Psoas muscle (tissue), 8 donors: ENCODE results near the gene ZBTB43. TPM values are rescaled to one million over a fixed set of nuclear protein-coding genes. Genes with fewer than 3 reads are reported as not detected.

Source experiments
- ATAC-seq, 4 donors: fragments of 200-7000 bp; cut with Tn5 transposase; one replicate each; pipeline ENCODE4 v1.9.1; 2020; ENCODE audit warnings: moderate library complexity in 3 of 4, mild to moderate bottlenecking in 2 of 4
- DNase-seq, 2 donors: peaks; one replicate each; pipeline ENCODE4 v3.0.0-alpha.2; 2020
- H3K27ac ChIP-seq: fragments of 200-600 bp; one replicate; pipeline ENCODE4 v1.8.0; 2022
- H3K27me3 ChIP-seq, 3 donors: fragments of 200-600 bp in 1 of 3; one replicate each; pipeline versions ENCODE4 v1.6.1 to v1.8.0; 2013 to 2022; ENCODE audit warnings: low read length in 2 of 3, mild to moderate bottlenecking in 2 of 3, moderate library complexity in 1 of 3; ENCODE audit not compliant: insufficient read depth in 3 of 3
- H3K36me3 ChIP-seq, 2 donors: fragments of 200-600 bp in 1 of 2; one replicate each; pipeline versions ENCODE4 v1.6.1 to v1.8.0; 2013 to 2022; ENCODE audit warnings: low read depth in 1 of 2, mild to moderate bottlenecking in 1 of 2, moderate library complexity in 1 of 2; ENCODE audit not compliant: insufficient read depth in 1 of 2
- H3K4me1 ChIP-seq: fragments of 200-600 bp; one replicate; pipeline ENCODE4 v1.8.0; 2022
- H3K4me3 ChIP-seq: fragments of 200-600 bp; one replicate; pipeline ENCODE4 v1.8.0; 2022; ENCODE audit warnings: mild to moderate bottlenecking
- H3K9me3 ChIP-seq: fragments of 200-600 bp; one replicate; pipeline ENCODE4 v1.8.0; 2022
- WGBS, 3 donors: extraction: QIAGEN DNeasy Blood & Tissue Kit; methylation state at CpG; one replicate each; pipeline versions ENCODE4 v1.1.6 to v1.1.7; 2013; 5-methylcytosine and 5-hydroxymethylcytosine counted together
- intact Hi-C, 2 donors: fragments of 100-400 bp; cut with DNase I; formaldehyde crosslinking; loops; one replicate each; pipeline versions ENCODE4 v1.11.0 to v1.14.2; 2022
- polyA plus RNA-seq, 3 donors: library from polyadenylated mRNA; stranded (reverse); fragments of 200-250 nt; gene quantifications; one replicate each; pipeline ENCODE4 v1.2.3, GENCODE V29; 2013
- total RNA-seq, 4 donors: library from RNA; stranded (reverse); fragmentation: NEBNext Ultra II Directional in 2 of 4; extraction: Animal tissue kit (Norgen Biotek cat#: 25700) in 2 of 4; gene quantifications; one replicate each; pipeline versions ENCODE4 v1.2.1 to v1.2.4, GENCODE V29; 2021 to 2023
- TF ChIP-seq, protein P1 (sequence below): fragments of 200-600 bp; IDR thresholded peaks from one replicate; pipeline ENCODE4 v1.8.0; 2022; ENCODE audit warnings: antibody characterized with exemption
- donor health status: healthy with polysubstance abuse.
- donor health status: DM: no; HTN: no; CAD: no; lungs with moderate emphysema.
- donor health status: Bipolar disorder and iron deficiency.
- donor health status: healthy.
- donor health status: DM: yes; HTN: yes; CAD: no.
- donor health status: DM: no; HTN: no; CAD: no.
- donor health status: DM: no; HTN: no; CAD: no.
- donor health status: DM: yes; HTN: yes; CAD: no.

ZBTB43 gene
- total and polyA plus RNA-seq, 7 donors = 19.5 to 98.3 (median 48.2) TPM

- 46 to 54% (median 52%) methylated on average over 7 of the region's 7 CpGs for WGBS, 3 donors
- ATAC-seq = no peak
- intact Hi-C loops = no loop called here
Measured at GRCh38 chr9:126854734-126855133, 49.9 kb downstream of the ZBTB43 start.

DNA sequence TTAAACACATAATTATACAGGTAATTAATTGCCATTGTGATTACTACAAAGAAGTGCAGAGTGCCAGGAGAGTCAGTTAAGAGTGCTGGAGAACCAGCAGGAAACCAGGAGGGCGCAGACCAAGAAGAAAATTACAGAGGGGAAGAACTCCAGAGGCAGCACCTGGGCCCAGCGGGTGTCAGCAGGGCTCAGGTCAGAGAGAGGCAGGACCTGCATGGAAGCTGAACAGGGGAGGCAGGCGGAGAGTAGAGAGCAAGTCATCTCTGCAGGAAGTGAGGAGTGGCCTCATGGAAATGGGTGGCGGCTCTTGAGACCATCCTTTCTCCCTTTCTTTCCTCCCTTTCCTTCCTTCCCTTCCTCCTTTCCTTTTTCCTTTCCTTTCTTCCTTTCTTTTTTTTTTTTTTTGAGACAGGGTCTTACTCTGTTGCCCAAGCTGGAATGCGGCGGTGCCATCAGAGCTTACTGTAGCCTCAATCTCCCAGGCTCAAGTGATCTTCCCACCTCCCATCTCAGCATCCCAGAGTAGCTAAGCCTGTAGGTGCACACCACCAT lies 51.6 kb downstream of the ZBTB43 start:
- Histone ChIP-seq H3K9me3 (no peaks in the 10 kb centered on the region), H3K36me3 (no peaks in the 10 kb centered on the region), H3K4me1 (peaks cover 8% of the 10 kb centered on the region), H3K4me3 (no peak overlapping the region), H3K27me3 (no peaks in the 10 kb centered on the region), H3K27ac (no peak overlapping the region)
- DNase-seq (no peak), ATAC-seq (no peak)
- WGBS, 3 donors = 75 to 89% (median 86%) methylated on average over 6 of the region's 6 CpGs
- TF ChIP-seq, protein P1, sequence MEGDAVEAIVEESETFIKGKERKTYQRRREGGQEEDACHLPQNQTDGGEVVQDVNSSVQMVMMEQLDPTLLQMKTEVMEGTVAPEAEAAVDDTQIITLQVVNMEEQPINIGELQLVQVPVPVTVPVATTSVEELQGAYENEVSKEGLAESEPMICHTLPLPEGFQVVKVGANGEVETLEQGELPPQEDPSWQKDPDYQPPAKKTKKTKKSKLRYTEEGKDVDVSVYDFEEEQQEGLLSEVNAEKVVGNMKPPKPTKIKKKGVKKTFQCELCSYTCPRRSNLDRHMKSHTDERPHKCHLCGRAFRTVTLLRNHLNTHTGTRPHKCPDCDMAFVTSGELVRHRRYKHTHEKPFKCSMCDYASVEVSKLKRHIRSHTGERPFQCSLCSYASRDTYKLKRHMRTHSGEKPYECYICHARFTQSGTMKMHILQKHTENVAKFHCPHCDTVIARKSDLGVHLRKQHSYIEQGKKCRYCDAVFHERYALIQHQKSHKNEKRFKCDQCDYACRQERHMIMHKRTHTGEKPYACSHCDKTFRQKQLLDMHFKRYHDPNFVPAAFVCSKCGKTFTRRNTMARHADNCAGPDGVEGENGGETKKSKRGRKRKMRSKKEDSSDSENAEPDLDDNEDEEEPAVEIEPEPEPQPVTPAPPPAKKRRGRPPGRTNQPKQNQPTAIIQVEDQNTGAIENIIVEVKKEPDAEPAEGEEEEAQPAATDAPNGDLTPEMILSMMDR = no peak
- intact Hi-C loops = no loop called here

More at GRCh38 chr9:126854734-126855133, 49.9 kb downstream of the ZBTB43 start:
- TF ChIP-seq, protein P1 = no peak
- no peak for DNase-seq
- Histone ChIP-seq H3K9me3 (no peaks in the 10 kb centered on the region), H3K4me1 (peaks cover 5% of the 10 kb centered on the region), H3K36me3 (no peaks in the 10 kb centered on the region), H3K4me3 (no peak overlapping the region), H3K27ac (no peak overlapping the region), H3K27me3 (no peaks in the 10 kb centered on the region)

DNA sequence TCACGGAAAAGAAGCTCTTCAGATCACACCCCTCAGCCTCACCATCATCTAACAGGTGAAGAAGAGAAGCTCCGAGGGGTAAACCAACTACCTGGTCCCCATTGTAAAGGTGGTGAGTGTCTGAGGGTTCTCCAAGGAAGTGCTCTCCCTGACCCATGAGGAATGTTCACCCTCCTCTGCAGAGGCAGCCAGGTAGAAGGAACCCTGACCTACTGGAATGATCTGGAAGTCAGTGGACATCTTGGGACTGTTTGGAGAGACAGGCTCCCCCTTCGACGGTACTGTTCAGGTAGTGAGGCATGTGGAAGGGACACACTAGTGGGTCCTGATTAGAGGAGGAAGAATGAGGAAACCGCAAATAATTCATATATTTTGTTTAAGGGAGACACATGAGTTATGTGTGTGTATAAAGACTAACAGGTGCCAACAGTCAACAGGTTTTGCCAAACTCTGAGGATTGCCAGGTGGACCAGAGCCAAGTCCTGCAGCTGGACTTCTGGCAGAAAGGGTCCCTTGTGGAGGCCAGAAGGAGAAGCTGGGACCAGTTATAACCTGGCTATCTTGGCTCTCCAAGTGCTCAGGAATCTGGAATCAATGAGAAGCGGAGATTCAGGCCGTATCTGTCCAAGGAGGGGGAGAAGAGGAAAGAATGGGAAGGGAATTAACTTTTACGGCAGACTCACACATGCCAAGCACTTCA lies 52.6 kb downstream of the ZBTB43 start:
- TF ChIP-seq, protein P1 = no peak
- Histone ChIP-seq H3K9me3 (no peaks in the 10 kb centered on the region), H3K27ac (no peak overlapping the region), H3K36me3 (no peaks in the 10 kb centered on the region), H3K27me3 (no peaks in the 10 kb centered on the region), H3K4me1 (peaks cover 17% of the 10 kb centered on the region), H3K4me3 (no peak overlapping the region)
- intact Hi-C loops = no loop called here
- DNase-seq (no peak), ATAC-seq (no peak)
- 34 to 49% (median 38%) methylated on average over 8 of the region's 8 CpGs for WGBS, 3 donors

DNA sequence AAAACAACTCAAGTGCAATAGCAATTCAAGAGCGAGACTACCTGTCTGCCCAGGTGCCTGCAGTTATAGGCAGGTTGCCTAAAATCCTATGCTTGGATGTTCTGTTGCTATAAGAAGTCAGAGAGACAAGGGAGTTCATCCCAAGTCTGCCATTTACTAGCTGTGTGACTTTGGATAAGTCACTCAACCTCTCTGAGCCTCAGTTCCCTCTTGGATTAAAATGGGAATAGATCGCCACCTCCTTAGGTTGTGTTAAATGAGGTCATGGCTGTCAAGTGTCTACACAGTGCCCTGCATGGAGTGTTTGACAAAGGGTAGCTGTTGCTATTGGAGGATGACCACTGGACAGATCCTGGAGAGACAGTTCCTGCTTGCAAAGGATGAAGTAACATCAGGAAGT lies 54.3 kb downstream of the ZBTB43 start:
- DNase-seq (no peak), ATAC-seq (no peak)
- intact Hi-C loops = no loop called here
- Histone ChIP-seq H3K4me1 (peaks cover 34% of the 10 kb centered on the region), H3K4me3 (no peak overlapping the region), H3K36me3 (peaks cover 3 to 6% of the 10 kb centered on the region in 2 donors), H3K9me3 (no peaks in the 10 kb centered on the region), H3K27ac (no peak overlapping the region), H3K27me3 (no peaks in the 10 kb centered on the region)
- TF ChIP-seq, protein P1 = no peak
- WGBS, 3 donors = 94 to 96% (median 94%) methylated on average over 2 of the region's 2 CpGs
